Measurements from ENCODE around the gene KRTAP3-3.
"Not testable (repeated sequence)": the region's sequence is repeated elsewhere in the genome, so short reads cannot be mapped to it uniquely, and the experiment has no call there.

GRCh38 chr17:41040783-41041571 is 47.0 kb upstream of the KRTAP3-3 start, which contains the start of gene KRTAP1-1:
- TF ChIP-seq POLR2A, CTCF, EP300, POLR2AphosphoS5 (IDR thresholded peaks at IDR 0.05): not testable (repeated sequence)
